HG03175 (cell line): ENCODE data around the gene NOC4L.
"Not testable (repeated sequence)": the region's sequence is repeated elsewhere in the genome, so short reads cannot be mapped to it uniquely, and the experiment has no call there.

ENCODE experiments used
- ATAC-seq: cut with Tn5 transposase; IDR thresholded peaks from one replicate; pipeline ENCODE4 v1.9.1; 2021; ENCODE audit warnings: mild to moderate bottlenecking, moderate library complexity; ENCODE audit not compliant: unreplicated experiment

The NOC4L gene

GRCh38 chr12:132191715-132192553, 47.7 kb downstream of the NOC4L start:
- ATAC-seq: no peak

- ATAC-seq: no peak
Observed at GRCh38 chr12:132194056-132194455, 49.8 kb downstream of the NOC4L start.

DNA sequence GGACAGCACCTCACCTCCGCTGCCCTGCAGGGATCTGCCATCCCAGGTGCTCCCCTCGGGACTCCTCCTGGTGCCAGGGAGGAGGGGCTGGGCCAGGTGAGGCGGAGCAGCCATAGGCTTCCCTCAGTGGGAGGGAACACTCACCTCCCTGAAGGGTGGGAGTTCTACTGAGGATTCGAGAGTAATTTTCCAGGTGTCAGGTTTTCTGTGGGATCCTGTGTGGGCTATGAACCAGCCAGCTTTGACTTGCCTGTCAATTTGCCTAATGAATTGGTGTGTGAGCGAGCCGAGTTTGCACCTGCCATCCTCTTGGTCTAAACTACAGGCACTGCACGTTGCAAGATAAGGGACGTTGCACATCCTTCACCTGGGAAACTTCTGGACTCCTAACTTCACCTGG, 50.3 kb downstream of the NOC4L start:
- no peak for ATAC-seq

DNA sequence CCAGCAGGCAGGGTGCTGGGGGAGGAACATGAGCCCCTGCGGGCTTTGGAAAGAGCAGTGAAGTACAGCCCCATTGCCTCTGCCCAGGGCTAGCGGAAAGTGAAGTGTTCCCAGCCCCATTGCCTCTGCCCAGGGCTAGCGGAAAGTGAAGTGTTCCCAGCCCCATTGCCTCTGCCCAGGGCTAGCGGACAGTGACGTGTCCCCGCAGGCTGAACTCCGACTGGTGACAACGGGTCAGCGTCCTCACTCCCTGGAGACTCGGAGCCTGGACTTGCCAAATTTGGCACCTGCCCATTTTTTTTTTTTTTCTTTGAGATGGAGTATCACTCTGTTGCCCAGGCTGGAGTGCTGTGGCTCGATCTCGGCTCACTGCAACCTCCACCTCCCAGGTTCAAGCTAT, 51.0 kb downstream of the NOC4L start:
- ATAC-seq: not testable (repeated sequence)

DNA sequence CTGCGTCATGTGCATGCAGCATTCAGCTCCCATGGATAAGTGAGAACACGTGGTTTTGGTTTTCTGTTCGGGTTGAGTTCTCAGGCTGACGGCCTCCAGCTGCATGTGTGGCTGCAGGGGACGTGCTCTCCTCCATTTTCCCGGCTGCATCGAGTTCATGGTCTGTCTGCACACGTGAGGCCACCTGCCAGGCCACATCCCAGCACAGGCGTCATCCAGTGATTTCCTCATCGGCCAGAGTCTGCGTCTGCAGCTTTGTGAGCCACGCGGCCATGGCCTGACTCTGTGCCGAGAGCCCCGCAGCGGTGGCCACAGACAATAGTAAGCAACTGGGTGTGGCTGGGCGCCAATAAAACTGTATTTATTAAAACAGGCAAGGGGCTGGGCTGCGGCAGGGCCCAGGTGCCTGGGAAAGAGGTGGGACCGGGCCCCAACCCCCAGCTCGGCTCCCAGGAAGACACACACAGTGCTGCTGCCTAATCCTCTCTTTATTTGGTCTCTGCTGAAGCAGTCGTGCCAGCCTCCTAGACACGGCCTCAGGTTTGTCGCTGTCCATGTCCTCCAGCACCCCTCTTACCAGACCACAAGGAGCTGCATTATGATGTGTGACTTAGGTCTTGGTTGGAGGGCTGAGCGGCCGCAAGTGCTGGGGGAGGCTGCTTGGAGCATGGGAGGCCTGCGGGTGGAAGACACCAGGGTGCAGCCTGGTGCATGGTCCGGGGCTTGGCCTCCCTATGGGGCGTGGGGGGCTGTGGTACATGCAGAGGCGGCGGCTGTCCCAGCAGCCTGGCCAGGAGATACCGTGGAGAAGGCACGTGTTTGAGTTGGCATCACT, 52.0 kb downstream of the NOC4L start:
- ATAC-seq: no peak

DNA sequence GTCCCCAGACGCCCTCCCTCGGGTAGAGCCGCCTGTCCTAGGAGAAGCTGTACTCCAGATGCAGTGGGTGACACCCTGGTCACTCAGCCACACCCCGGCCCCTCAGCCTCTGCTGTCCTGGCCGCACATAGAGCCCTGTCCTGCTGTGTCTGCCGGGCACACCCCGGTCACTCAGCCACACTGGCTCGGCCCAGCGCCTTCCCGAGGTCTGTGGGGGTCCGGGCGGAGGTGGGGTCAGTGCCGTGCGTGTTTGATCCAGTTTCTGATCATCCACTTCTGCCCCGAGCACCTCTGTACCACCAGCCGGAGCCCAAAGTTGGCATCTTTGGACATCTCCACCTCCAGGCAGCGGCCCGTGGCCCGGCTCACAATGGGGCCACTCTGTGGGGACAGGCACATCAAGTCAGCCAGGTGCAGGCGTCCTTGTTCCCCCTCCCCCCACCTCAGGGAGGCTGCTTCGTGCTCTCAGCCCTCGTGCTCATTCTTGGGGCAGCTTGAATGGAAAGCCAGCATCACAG, 52.7 kb downstream of the NOC4L start:
- ATAC-seq: no peak

DNA sequence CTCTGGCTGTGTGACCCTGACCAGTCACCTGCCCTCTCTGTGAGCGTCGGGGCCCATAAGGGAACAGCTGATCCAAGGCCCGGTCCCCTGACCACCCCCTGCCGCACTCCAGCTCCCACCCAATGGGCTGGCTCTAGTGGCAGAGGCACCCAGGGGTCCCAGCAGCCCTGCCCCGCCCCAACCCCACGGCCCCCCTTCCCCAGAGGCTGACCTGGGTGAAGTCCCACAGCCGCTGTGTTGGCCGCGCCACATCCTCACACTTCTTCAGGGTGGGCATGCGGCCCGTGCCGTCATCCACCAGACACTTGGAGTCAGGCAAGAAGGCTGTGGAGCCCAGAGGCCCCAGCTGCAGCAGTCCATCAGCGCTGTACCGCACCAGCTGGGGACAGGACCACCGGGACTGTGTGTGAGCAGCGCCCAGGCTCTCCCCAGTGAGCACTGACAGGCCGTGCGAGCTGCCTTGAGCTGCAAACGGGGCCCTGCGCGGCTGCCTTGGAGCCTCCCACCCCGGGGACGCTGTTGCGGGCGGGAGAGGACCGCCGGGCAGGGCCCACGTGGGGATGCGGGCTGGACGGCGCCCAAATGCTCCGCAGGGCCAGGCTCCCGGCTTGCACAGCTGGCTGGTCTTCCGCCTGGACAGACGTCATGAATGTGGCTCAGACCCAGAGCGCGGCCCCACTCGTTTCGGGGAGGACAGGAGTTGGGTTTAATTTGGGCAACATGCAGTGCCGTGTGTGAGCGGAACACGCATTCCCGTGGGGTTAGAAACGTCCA, 53.5 kb downstream of the NOC4L start:
- no peak for ATAC-seq

- ATAC-seq: no peak
Observed at GRCh38 chr12:132199101-132199500, 54.8 kb downstream of the NOC4L start.

- ATAC-seq: no peak
Observed at GRCh38 chr12:132199526-132200319, 55.5 kb downstream of the NOC4L start.

DNA sequence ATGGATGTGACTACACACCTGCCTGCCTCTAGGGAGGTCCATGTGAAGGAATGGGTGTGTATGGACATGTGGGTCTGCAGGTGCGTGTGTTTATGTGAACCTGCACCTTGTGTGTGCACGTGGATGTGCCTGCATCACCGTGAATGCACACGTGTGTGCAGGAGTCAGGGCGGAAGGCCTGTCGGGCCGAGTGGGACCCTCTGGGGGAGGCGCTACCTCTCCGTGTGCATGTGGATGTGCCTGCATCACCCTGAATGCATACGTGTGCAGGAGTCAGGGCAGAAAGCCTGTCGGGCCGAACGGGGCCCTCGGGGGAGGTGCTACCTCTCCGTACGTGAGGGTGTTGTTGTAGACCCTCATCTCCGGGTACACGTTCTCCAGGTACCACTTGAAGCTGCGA, 56.5 kb downstream of the NOC4L start:
- no peak for ATAC-seq

GRCh38 chr12:132201391-132202120, 57.3 kb downstream of the NOC4L start:
- no peak for ATAC-seq
